H1 (cell line): ENCODE results near the gene MAPKAP1. TPM values are rescaled to one million over a fixed set of nuclear protein-coding genes. Genes with fewer than 3 reads are reported as not detected.

Experiments used
- ASH2L ChIP-seq: fragments of 200-600, 300-600 bp; sonication (generic); IDR thresholded peaks from one replicate; pipeline ENCODE4 v1.7.1; 2017; ENCODE audit warnings: low read length
- CHD7 ChIP-seq: fragments of 300-600 bp; sonication (generic); IDR thresholded peaks from 2 replicates; pipeline ENCODE4 v1.7.1; 2012; ENCODE audit warnings: low read length, moderate library complexity, mild to moderate bottlenecking, inconsistent platforms; ENCODE audit not compliant: insufficient replicate concordance
- FOSL1 ChIP-seq: IDR thresholded peaks from 2 replicates; pipeline ENCODE4 v1.6.1; 2011; ENCODE audit warnings: mild to moderate bottlenecking, low read depth, low read length, moderate library complexity; ENCODE audit not compliant: insufficient read depth
- JUND ChIP-seq: IDR thresholded peaks from 2 replicates; pipeline ENCODE4 v1.6.1; 2011; ENCODE audit warnings: mild to moderate bottlenecking, improper control_type of control experiment, low read length
- PHF8 ChIP-seq: fragments of 200-600 bp; sonication (generic); conservative IDR thresholded peaks from 2 replicates; pipeline ENCODE4 v1.7.1; 2012; ENCODE audit warnings: low read depth, mild to moderate bottlenecking, inconsistent platforms, low read length, moderate library complexity
- POLR2A ChIP-seq, 2 experiments: IDR thresholded peaks; 1 replicate in 1 of 2; 2 replicates in 1 of 2; pipeline ENCODE4 v1.6.1; 2011; ENCODE audit warnings: low read depth in 2 of 2, low read length in 2 of 2, mild to moderate bottlenecking in 2 of 2; ENCODE audit errors: control extremely low read depth in 1 of 2
- SAP30 ChIP-seq: fragments of 300-600 bp; sonication (generic); IDR thresholded peaks from 2 replicates; pipeline ENCODE4 v1.7.1; 2012; ENCODE audit warnings: low read length, moderate library complexity, mild to moderate bottlenecking, inconsistent platforms; ENCODE audit not compliant: insufficient read depth, insufficient replicate concordance
- SIX5 ChIP-seq: IDR thresholded peaks from 2 replicates; pipeline ENCODE4 v1.6.1; 2011; ENCODE audit warnings: mild to moderate bottlenecking, low read depth, low read length
- SRF ChIP-seq: IDR thresholded peaks from 2 replicates; pipeline ENCODE4 v1.6.1; 2011; ENCODE audit warnings: mild to moderate bottlenecking, low read depth, low read length, moderate library complexity
- YY1 ChIP-seq: IDR thresholded peaks from 2 replicates; pipeline ENCODE4 v1.6.1; 2011; ENCODE audit warnings: low read depth, mild to moderate bottlenecking, low read length
- polyA plus RNA-seq, 7 experiments: library from polyadenylated mRNA; depleted of rRNA in 3 of 7; stranded (reverse) in 5 of 7; unstranded in 2 of 7; fragments of >200 nt in 5 of 7; fragments of 200-250 nt in 2 of 7; gene quantifications; 1 replicate in 5 of 7; 2 replicates in 1 of 7; 4 replicates in 1 of 7; pipeline versions ENCODE4 v1.2.1 to v1.2.3, GENCODE V29; 2011 to 2013; ENCODE audit warnings: missing spikeins in 2 of 7, mixed read lengths in 2 of 7
- total RNA-seq: library from RNA; stranded (reverse); fragmentation: NEBNext Ultra II Directional; extraction: Animal tissue kit (Norgen Biotek cat#: 25700); gene quantifications from 2 replicates; pipeline ENCODE4 v1.2.1, GENCODE V29; 2021
- TF ChIP-seq, protein P1 (sequence below): IDR thresholded peaks from 2 replicates; pipeline ENCODE4 v1.6.1; 2011; ENCODE audit warnings: low read length, improper control_type of control experiment

Gene MAPKAP1
- total and polyA plus RNA-seq, 2 of the 8 experiments (the other 6 are each of a cell fraction or from before 2014, with no cell fraction given) = 79.2 to 140 TPM

- TF ChIP-seq CHD7 = no peak
- TF ChIP-seq FOSL1 = no peak
- TF ChIP-seq POLR2A (IDR thresholded peaks at IDR 0.05; ENCODE audit: control extremely low read depth in 1 of 2, low read depth in 2 of 2, low read length in 2 of 2) = no peak
- TF ChIP-seq ASH2L = no peak
- TF ChIP-seq SIX5 = no peak
- TF ChIP-seq SAP30 = no peak
- no peak for TF ChIP-seq SRF
- no peak for TF ChIP-seq PHF8
- TF ChIP-seq YY1 = no peak
- TF ChIP-seq, protein P1, sequence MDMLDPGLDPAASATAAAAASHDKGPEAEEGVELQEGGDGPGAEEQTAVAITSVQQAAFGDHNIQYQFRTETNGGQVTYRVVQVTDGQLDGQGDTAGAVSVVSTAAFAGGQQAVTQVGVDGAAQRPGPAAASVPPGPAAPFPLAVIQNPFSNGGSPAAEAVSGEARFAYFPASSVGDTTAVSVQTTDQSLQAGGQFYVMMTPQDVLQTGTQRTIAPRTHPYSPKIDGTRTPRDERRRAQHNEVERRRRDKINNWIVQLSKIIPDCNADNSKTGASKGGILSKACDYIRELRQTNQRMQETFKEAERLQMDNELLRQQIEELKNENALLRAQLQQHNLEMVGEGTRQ = no peak
- no peak for TF ChIP-seq JUND
These were observed 212.4 kb downstream of the MAPKAP1 start (continued) for GRCh38 chr9:125494653-125494915.
